Hippocampal formation (tissue), 2 donors: ENCODE measurements around the gene KCP.

Experiments
- DNase-seq, 2 donors: peaks; one replicate each; lab custom pipeline; 2025; lab: John Stamatoyannopoulos, UW

Gene KCP

GRCh38 chr7:128841171-128841690 is 69.3 kb downstream of the KCP start:
- no peak for DNase-seq

- DNase-seq, result no peak
These were observed 70.0 kb downstream of the KCP start for GRCh38 chr7:128840326-128841170.

- no peak for DNase-seq
These were observed 70.7 kb downstream of the KCP start for GRCh38 chr7:128839751-128840177.

GRCh38 chr7:128838981-128839731 is 71.4 kb downstream of the KCP start:
- DNase-seq, result no peak

- DNase-seq, result no peak
These were observed 72.3 kb downstream of the KCP start for GRCh38 chr7:128838109-128838779.

DNA sequence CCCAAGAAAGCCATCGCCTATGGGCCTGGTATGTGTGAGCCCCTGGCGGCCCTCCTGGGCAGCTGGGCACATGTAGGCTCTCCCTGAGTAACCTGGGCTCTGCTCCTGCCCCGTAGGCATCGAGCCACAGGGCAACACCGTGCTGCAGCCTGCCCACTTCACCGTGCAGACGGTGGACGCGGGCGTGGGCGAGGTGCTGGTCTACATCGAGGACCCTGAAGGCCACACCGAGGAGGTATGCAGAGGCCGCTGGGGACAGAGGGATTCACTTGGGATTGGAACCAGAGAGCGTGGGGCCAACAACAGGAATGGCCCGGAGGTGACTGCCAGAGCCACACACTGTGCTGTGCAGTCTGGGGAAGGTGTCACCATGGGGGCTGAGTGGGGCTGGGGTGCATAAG is 73.0 kb downstream of the KCP start:
- DNase-seq, result no peak

- peak; percentile 37 to 62 for DNase-seq
These were observed 73.7 kb downstream of the KCP start for GRCh38 chr7:128836729-128837348.

DNA sequence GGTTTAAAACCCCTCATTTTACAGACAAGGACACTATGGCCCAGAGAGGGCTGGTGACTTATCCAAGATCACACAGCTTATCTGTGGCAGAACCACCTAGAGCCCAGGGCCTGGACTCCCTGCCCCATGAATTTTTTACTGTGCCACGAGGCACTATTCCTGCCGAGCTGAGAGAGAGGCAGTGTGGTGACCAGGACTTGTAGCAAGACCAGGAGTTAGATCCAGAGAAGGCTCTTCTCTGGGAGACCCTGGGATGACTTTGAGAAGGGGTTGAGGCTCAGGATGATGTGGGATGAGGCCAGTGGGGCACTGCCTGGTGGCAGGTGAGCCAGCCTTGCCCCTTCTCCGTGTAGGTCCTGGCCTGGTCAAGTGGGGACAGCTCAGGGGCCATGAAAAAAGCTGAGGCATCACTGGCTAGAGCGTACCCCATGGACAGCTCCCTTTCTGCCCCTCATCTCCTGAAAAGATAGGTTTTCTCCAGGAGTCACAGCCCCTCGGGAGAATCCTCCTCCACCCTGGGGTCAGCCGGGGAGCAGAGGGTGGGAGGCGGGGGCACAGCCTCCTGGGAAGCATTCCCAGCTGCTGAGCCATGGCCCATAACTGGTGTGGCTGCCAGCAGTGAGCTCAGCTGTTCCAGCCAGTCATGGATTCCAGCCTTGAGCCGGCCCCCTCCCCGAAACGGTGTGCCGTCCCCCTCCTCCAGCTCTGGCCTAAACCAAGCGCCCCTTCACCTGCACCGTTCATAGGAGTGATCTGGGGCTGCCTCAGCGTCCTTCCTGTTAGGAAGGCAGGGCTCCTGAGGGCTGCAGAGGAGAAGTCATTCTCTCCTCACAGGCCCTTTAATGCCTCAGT is 74.5 kb downstream of the KCP start:
- DNase-seq, result peak; percentile 15 to 27

DNA sequence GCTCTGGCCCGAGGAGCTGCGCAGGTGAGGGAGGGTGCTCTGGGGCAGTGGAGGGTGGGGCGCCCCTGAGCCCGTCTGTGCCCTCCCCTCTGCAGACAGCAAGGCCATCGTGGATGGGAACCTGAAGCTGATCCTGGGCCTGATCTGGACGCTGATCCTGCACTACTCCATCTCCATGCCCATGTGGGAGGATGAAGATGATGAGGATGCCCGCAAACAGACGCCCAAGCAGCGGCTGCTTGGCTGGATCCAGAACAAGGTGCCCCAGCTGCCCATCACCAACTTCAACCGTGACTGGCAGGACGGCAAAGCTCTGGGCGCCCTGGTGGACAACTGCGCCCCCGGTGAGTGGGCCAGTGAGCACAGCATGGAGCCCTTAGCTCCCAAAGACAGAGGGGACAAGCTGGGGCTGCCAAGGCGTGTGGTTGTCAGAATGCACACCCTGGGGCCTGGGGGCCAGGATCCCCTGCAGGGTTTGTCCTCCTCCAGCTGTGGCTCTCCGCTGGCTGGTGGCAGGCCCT is 75.2 kb downstream of the KCP start:
- DNase-seq, result no peak

- peak in 1 of 2 donors; percentile 61 for DNase-seq
These were observed 76.6 kb downstream of the KCP start for GRCh38 chr7:128833946-128834325.

DNA sequence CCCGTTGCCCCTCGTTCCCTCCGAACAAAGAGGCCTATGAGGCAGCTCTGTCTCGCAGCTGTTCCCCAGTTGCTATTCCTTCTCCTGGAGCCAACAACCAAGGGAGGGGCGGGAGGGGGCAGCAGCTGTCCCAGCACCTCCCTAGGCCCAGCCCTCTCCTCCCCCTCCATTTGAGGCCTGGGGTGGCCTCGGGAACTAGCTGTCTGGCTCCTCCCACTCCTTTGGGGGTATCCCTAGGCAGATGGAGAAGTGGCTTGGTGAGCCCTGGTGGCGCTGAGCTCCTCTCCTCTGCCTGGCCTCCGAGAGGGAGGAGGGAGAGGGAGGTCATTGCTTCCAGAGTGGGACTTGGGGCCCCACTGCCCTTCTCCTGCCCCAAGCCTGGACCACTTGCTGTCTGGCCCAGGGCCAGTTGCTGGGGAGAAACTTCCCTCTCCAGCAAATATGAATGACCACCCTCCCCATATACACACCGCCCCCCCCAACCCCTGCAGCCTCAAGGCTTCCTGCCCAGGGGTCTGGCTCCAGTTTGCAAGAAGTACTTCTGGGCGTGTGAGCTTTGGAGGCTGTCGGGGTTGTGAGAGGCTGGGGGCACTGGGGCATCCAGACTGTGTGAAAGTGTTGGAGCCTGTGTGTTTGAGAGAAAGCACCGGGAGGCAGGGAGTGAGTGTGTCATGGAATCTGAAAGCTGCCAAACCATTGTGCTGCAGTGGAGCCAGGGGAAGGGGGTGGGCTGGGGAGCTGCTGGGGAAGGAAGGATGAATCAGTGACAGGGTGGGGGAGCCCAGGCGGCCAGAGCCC is 77.2 kb downstream of the KCP start:
- peak; percentile 79 to 80 for DNase-seq

DNA sequence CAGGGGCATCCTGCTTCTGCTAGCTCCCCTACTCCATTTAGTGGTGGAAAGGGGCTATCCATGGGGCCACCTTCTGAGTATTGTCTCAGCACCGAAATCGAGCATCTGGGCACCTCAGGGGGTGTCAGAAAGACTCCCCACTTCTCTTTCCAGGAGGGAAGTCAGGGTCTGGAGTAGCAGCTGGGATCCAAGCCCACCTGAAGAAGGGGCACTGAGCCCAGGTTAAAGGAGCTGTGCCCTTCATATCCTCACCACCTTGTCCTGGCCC is 77.7 kb downstream of the KCP start:
- DNase-seq, result no peak

GRCh38 chr7:128831994-128832879 is 78.3 kb downstream of the KCP start:
- DNase-seq, result peak in 1 of 2 donors; percentile 41

GRCh38 chr7:128831178-128831993 is 79.1 kb downstream of the KCP start:
- DNase-seq, result no peak

- DNase-seq, result no peak
These were observed 80.0 kb downstream of the KCP start, which contains the start of gene FLNC for GRCh38 chr7:128830231-128831177. Gene FLNC (plus strand): TSS chr7:128830406. CDS start chr7:128830638, 232 bp downstream.

DNA sequence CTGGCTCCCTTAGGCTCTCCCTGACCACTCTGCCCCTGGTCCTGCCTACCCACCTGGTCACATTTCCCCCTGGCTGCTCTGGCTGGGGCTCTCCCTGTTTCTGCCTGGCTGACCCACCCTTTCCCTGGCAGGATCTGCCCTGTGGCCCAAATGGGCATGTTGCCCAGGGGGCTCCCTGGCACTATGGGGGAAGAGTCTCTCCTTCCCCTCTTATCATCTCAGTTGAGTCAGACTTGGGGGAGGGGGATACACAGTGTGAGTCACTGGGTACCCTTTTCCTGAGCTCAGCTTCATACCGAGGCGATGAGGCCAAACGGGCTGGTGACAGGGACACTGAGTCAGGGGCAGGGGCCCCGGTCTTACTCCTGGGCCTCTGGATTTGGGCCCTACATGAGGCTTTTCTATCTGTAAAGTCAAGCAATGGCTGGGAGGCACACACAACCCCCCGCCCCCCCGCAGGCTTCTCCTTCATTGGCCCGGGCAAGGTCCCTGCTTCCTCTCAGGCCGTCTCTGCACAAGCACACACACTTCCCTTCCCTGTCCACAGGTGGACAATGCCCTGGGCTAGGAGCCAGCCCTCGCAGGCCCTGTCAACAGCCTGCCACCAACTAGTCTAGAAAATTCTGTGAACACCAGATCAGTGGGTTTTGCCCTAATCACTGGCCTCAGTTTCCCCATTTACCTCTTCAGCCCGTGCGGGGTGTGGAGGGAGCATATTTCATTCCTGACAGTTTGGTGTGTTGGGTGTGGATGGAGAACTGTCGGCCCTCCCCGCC is 80.9 kb downstream of the KCP start:
- DNase-seq, result no peak
